GM21786 (cell line): ENCODE measurements around the gene TCF7L2.

ENCODE experiments used
- ATAC-seq: cut with Tn5 transposase; IDR thresholded peaks from one replicate; pipeline ENCODE4 v1.9.1; 2021; ENCODE audit not compliant: unreplicated experiment

The TCF7L2 gene

GRCh38 chr10:112991888-112992491 is 41.9 kb downstream of the TCF7L2 start:
- ATAC-seq = no peak

- ATAC-seq = no peak
Observed at GRCh38 chr10:112996462-112996861, 46.4 kb downstream of the TCF7L2 start.

GRCh38 chr10:112999102-112999501 is 49.1 kb downstream of the TCF7L2 start:
- ATAC-seq = no peak

GRCh38 chr10:113000442-113000841 is 50.4 kb downstream of the TCF7L2 start:
- ATAC-seq = no peak

- no peak for ATAC-seq
Observed at GRCh38 chr10:113000876-113001598, 51.0 kb downstream of the TCF7L2 start.

GRCh38 chr10:113001599-113002448 is 51.8 kb downstream of the TCF7L2 start:
- no peak for ATAC-seq

GRCh38 chr10:113002449-113002777 is 52.4 kb downstream of the TCF7L2 start:
- no peak for ATAC-seq

GRCh38 chr10:113003052-113003451 is 53.0 kb downstream of the TCF7L2 start:
- ATAC-seq = no peak

- ATAC-seq = no peak
Observed at GRCh38 chr10:113004069-113004618, 54.1 kb downstream of the TCF7L2 start.

GRCh38 chr10:113005380-113005779 is 55.3 kb downstream of the TCF7L2 start:
- no peak for ATAC-seq

GRCh38 chr10:113006656-113007342 is 56.8 kb downstream of the TCF7L2 start:
- no peak for ATAC-seq

- no peak for ATAC-seq
Observed at GRCh38 chr10:113007343-113007771, 57.3 kb downstream of the TCF7L2 start.

GRCh38 chr10:113007821-113008220 is 57.8 kb downstream of the TCF7L2 start:
- ATAC-seq = no peak

- ATAC-seq = no peak
Observed at GRCh38 chr10:113011592-113012374, 61.7 kb downstream of the TCF7L2 start.

- no peak for ATAC-seq
Observed at GRCh38 chr10:113015201-113015600, 65.2 kb downstream of the TCF7L2 start.

GRCh38 chr10:113017376-113017775 is 67.3 kb downstream of the TCF7L2 start:
- ATAC-seq = no peak

GRCh38 chr10:113018034-113018433 is 68.0 kb downstream of the TCF7L2 start:
- no peak for ATAC-seq

- no peak for ATAC-seq
Observed at GRCh38 chr10:113019096-113019495, 69.0 kb downstream of the TCF7L2 start.

- ATAC-seq = no peak
Observed at GRCh38 chr10:113019692-113020474, 69.8 kb downstream of the TCF7L2 start.

- ATAC-seq = no peak
Observed at GRCh38 chr10:113020475-113020753, 70.4 kb downstream of the TCF7L2 start.
